ENCODE data around the gene ZNF610.
"Not testable (repeated sequence)": the region's sequence is repeated elsewhere in the genome, so short reads cannot be mapped to it uniquely, and the experiment has no call there.

Gene ZNF610

GRCh38 chr19:52336117-52336790 is at the start of gene ZNF610:
TSS of gene ZNF610 (plus strand) at chr19:52336243. CDS start at chr19:52349173, 12,930 bp downstream.
- DNase-seq, result peak; percentile 86

DNA sequence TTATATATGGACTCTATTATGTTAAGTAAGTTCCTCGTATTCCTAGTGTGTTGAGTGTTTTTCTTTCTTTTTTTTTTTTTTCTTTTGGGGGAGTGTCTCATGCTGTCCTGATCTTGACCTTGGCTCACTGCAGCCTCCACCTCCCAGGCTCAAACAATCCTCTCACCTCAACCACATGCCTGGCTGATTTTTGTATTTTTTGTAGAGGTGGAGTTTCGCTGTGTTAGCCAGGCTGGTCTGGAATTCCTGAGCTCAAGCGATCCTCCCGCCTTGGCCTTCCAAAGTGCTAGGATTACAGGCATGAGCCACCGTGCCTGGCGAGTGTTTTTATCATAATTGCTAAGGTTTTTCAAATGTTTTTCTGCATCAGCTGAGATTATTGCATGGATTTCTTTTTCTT is 49.8 kb upstream of the ZNF610 start:
- DNase-seq, result no peak

- no peak for DNase-seq
Measured at GRCh38 chr19:52291781-52292180, 44.3 kb upstream of the ZNF610 start.

- not testable (repeated sequence) for DNase-seq
Measured at GRCh38 chr19:52292946-52293345, 43.1 kb upstream of the ZNF610 start.

GRCh38 chr19:52296400-52296772 is 39.7 kb upstream of the ZNF610 start:
- no peak for DNase-seq

DNA sequence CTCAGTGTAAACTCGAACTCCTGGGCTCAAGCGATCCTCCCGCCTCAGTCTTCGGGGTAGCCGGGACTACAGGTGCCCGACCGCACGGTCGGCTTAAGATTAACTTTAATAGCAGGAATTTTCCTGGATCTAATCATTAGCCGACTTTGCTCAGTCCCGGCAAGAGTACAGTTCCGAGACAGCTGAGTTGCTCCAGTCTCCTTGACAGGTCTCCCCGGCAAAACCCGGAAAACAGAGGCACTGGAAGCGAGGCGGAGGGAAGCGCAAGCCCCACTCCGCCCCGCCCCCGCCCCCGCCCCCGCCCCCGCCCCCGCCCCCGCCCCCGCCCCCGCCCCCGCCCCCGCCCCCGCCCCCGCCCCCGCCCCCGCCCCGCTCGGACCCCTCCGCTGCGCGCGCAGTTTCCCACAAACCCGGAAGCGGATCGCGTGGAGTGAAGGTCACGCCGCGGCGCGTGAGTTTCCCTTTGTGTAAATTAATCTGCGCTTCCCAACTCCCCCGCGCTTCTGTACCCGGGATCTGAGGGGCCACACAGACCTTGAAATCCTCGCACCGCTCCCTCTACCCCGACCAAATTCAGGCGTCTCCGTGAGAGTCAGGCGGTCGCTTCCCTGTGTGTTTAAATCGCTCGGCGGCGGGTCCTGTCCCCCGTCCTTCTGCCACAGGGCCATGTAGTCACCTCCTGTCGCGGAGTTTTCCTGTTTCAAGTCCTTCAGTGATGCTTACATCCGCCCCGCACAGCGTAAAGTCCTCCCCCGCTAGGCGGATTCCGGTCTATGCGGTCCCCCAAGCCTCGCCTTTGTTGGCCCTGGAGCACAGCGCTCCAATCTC is 39.1 kb upstream of the ZNF610 start, which contains the start of gene ZNF480:
Gene ZNF480, plus strand, starts transcription at position 397 of the 828 bp plus-strand sequence. CDS start 3,244 bp downstream, outside the sequence.
- peak; percentile 86 for DNase-seq

DNA sequence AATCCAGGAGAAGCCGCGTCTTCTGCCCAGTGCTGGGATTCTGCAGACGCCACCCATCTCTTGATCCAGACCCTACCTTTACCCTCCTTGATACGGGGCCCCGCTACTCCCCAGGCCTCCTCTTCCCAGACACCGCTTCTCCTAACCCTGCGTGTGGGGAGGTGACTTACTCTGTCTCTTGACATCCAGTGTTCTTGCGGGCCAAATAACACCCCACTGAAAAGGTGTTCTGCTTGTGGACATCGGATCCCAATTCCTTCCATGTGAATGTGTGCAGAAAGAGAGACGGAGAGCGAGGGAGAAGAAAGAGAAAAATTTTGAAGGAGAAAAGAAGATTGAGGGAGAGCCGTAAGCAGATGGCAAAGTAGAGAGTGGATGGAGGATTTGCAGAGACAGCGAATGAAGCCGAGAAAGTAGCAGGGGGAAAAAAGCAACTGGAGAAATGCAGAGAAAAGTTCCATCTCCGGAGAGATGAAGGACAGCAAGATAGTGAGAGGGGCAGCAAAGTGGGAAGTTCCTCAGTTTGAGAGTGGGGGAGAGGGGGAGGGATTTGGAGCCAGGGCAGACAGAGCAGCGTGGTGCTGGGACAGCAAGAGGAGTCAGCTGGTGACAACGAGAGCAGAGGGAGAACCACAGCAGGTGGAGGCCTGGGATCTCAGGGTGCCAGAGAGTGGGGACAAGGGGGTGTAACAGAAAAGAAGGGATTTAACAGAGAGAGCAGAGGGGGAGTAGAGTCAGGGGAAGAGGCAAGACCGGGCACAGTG is 38.3 kb upstream of the ZNF610 start:
- no peak for DNase-seq

GRCh38 chr19:52307275-52307674 is 28.8 kb upstream of the ZNF610 start:
- DNase-seq, result peak; percentile 16

- no peak for DNase-seq
Measured at GRCh38 chr19:52322429-52322828, 13.6 kb upstream of the ZNF610 start.

- DNase-seq, result no peak
Measured at GRCh38 chr19:52331757-52332156, 4.3 kb upstream of the ZNF610 start.

GRCh38 chr19:52335768-52336116 is 301 bp upstream of the ZNF610 start:
- DNase-seq, result no peak

DNA sequence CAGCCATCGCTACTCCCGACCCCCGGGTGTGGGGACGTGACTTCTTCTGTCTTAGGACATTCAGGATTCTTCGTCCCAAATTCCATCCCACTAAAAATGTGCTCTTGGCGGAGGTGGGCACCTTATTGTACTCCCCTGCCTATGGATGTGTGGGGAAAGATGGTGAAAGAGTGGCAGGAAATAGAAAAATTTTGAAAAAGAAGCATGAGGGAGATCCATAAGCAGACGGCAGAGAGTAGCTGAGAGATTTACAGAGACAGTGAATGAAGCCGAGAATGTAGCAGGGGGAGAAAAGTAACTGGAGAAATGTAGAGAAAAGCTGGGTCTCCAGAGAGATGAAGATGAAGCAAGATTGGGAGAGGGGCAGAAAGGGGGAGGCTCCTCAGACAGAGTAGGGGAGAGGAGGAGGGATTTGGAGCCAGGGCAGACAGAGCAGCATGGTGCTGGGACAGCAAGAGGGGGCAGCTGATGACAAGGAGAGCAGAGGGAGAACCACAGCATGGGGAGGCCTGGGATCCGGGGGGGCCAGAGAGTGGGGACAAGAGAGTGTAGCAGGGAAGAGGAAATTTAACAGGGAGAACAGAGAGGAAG is 843 bp downstream of the ZNF610 start:
- no peak for DNase-seq

DNA sequence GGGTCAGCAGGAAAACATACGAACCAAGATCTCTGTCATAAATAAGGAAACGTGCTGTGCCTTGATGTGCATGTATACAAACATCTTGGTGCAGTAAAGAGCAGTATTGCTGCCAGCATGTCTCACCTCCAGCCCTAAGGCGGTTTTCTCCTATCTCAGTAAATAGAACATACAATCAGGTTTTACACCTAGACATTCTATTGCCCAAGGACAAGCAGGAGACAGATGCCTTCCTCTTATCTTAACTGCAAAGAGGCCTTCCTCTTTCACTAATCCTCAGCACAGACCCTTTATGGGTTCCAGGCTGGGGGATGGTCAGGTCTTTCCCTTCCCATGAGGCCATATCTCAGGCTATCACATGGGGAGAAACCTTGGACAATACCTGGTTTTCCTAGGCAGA is 3.0 kb downstream of the ZNF610 start:
- DNase-seq, result not testable (repeated sequence)

DNA sequence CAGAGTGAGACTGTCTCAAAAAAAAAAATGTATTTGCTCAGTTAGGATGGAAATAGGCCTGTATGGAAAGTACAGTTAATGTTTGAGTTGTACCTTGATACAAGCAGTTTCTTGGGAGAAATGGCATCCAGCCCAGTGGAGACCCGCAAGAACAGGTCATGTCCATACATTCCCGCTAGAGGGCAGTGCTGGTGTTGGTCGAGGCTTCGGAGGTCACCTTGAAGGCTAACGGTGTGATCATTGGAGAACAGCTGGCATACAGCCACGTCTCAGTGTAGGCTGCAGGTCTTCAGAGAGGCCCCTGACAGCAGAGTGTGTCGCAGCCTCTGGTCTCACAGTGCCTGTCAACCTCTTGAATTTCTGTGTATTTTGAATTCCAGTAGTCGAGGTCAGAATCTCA is 7.5 kb downstream of the ZNF610 start:
- peak; percentile 64 for DNase-seq

GRCh38 chr19:52345162-52345561 is 9.1 kb downstream of the ZNF610 start:
- no peak for DNase-seq

DNA sequence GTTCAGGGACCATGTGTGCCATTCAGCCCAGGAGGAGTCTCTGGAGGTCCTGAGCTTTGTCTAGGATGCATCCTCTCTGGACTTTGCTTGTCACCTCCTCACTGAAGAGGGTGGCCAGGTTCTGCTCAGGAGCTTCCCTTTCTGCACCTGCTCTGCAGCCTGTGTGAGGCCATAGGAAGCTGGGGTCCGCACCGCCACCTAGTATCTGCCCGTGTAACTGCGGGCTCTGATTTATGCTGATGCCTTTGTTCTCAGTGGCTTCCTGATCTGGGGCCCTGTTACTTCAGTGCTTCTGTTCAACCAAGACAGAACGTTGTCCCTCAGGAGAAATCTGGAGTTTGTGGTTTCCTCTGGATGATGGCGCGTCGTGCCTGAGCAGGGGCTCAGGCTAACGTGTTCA is 15.5 kb downstream of the ZNF610 start:
- DNase-seq, result no peak

- DNase-seq, result no peak
Measured at GRCh38 chr19:52366414-52366824, 30.4 kb downstream of the ZNF610 start.

DNA sequence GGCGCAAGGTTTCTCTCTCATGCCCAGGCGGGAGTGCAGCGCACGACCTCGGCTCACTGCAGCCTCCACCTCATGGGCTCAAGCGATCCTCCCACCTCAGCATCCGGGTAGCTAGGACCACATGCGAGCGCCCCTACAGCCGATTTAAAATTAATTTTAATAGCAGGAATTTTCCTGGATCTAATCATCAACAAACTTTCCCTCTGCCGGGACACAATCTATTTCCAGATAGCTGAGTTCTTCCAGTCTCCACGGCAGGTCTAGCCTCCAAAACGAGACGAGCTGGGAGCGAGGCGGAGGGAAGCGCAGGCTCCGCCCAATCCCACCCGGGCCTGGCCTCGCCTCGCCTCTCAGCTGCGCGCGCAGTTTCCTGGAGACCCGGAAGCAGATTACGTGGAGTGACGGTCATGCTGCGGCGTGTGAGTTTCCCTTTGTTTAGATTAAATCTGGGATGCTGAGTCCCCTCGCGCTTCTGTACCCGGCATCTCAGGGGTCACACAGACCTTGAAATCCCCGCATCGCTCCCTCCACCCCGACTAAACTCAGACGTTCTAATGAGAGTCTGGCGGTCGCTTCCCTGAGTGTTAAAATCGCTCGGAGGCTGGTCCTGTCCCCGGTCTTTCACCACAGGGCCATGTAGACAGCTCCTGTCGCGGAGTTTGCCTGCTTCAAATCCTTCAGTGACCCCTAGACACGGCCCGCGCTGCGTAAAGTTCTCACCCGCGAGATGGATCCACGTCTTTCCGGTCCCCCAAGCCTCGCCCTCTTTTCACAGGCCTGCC is 33.7 kb downstream of the ZNF610 start, which contains the start of gene ZNF880:
Gene ZNF880, plus strand, starts transcription at position 365 of the 782 bp plus-strand sequence. Its CDS starts 43 bp downstream, at position 408.
- DNase-seq, result peak; percentile 90

DNA sequence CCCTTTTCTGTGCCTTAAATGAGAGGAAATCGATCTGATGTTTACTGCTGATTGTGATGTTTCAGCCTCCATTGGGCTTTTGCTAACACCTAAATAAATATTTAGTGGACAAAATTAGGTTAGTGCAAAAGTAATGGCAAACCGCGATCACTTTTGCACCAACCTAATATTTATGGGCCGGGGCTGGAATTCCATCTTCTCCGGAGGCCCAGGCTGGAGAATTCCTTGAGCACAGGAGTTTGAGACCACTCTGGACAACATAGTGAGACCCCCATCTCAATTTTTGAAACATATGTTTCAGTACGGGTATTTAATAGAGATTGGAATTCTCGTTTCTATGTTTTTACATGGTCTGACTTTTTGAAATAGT is 34.3 kb downstream of the ZNF610 start:
- DNase-seq, result no peak

GRCh38 chr19:52391135-52391534 is 55.1 kb downstream of the ZNF610 start:
- no peak for DNase-seq

DNA sequence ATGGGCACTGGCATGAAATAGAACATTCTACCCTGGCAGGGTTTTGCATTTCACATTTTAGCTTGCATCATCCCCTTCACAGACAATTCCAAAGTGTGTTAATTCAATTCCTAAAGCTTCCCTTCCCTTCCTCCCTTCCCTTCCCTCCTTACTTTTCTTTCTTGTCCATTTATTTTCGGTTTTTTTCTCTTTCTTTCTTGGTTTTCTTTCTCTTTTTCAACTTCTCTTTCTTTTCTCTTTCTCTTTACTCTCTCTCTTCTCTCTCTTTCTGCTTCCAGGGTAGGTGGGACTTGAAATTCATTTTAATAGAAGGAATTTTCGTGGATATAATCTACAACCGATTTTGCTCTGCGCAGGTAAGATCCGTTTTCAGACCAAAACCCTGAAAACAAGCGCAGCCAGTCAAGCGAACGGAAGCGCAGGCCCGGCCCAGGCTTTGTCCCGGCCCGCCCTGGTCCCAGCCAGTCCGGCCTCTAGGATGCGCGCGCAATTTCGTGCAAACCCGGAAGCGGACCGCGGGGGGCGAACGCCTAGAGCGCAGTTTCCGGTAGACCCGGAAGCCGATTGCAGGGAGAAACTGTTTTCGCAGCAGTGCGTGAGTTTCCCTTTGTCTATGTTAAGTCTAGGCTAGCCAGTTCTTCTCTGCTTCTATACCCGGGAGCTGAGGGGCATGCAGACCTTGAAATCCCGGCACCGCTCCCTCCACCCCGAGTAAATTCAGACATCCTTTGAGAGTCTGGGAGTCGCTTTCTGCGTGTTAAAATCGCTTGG is 61.5 kb downstream of the ZNF610 start, which contains the start of gene ZNF528:
Gene ZNF528, plus strand, starts transcription at position 540 of the 771 bp plus-strand sequence. CDS start 4,165 bp downstream, outside the sequence.
- peak; percentile 92 for DNase-seq

Measured in CD4-positive, alpha-beta T cell treated with Interleukin-12 subunit alpha and Interleukin-12 subunit beta, for 1 hour (primary cell).